ENCODE results near the gene TMEM184B.

Gene TMEM184B

DNA sequence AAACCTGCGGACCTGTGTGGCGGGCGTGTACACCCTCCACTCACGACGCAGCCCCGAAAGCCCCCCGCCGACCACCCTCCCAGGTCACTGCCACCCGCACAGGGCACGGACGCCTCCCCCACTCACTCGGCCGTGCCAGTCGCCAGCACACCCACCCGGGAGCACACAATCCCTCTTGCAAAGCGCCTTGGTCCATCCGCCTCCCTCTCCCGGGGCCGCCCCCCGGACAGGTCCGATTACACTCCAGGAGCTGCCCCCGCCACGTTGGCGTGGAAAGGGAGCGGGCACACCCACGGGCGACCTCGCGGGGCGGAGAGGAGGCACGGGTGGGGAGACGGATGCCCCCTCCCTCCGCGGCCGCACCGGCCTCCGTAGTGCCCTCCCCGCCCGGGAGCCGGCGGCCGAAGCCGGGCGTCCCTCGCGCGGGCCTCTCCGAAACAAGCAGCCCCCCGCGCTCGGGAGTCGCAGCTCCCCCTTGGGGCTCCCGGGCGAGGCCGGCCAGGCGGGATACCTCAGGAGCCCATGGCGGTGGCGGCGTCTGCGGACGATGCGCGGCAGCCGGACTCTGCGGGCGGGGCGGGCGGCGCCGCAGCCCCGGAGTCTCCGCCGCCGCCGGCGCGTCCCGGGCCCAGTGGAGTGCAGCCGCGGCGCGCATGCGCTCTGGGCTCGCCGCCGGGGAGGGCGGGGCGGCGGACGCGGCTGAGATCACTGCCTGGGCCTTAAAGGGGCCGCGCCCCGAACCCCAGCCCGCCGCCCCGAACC, at the start of gene TMEM184B:
Gene TMEM184B, minus strand, starts transcription at position 638 of the 762 bp plus-strand sequence. CDS start 25,049 bp downstream, outside the sequence.
- no peak for DNase-seq (ENCODE audit: low read depth in 2 of 2)

DNA sequence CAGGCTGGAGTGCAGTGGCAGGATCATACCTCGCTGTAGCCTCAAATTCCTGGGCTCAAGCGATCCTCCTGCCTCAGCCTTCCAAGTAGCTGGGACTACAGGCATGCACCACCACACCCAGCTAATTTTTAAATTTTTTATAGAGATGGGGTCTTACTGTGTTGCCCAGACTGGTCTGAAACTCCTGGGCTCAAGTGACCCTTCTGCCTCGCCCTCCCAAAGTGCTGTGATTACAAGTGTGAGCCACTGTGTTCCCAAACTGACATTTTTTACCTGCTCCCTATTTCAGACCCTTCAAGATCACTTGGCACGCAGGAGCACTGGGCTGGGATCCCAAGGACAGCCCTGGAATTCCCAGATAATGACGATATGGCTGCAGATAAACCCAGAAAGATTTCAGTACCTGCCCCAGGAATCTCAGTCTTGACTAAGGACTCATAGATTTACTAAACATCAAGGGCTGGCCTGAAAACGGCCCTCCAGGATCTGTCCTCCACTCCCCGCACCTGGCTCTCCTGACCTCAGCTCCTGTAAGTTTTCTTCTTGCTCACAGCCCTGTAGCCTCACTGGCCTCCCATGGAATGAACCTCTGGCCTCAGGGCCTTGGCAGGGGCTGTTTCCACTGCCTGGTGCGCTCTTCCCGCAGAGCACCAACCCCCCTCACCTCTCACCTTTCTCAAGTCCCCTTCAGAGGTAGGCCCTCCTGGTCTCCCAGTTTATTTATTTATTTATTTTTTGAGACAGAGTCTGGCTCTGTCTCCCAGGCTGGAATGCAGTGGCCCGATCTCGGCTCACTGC, 48.0 kb upstream of the TMEM184B start:
- DNase-seq (ENCODE audit: low read depth in 2 of 2) = no peak

DNA sequence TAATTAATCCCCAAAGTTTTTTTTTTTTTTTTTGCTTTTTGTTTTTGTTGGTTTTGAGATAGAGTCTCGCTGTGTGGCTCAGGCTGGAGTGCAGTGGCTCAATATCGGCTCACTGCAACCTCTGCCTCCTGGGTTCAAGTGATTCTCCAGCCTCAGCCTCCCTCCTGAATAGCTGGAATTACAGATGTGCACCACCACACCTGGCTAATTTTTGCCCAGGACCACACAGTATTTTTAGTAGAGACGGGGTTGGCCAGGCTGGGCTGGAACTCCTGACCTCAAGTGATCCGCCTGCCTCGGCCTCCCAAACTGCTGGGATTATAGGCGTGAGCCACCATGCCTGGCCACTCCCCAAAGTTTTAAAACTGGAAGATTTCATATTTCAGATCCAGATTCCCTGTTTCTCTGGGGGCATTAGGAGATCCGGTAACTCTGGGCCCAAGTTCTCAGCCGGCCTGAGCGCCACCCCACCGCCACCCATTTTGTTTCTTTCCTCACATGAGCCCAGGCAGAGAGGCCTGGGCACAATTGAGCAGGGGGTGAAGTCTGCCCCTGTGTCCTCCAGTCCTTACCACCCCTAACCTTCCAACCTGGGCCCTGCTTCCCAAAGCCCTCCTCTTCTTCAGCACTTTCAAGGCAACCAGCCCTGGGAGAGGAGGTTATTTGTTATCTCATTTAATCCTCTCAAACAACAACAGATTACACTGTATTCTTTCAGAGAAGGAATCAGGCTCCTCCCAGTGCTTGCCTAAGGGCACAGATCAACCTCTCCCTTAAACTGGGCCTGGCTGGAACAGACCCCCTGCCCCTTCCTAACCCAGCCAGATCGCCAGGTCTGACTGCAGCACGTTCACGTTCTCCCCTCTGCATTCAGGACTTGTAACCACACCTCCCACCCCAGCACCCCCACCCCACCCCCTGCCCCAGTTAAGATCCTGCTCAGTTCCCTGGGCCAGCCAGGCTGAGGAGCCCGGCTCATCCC, 46.3 kb upstream of the TMEM184B start:
- no peak for DNase-seq (ENCODE audit: low read depth in 2 of 2)

DNA sequence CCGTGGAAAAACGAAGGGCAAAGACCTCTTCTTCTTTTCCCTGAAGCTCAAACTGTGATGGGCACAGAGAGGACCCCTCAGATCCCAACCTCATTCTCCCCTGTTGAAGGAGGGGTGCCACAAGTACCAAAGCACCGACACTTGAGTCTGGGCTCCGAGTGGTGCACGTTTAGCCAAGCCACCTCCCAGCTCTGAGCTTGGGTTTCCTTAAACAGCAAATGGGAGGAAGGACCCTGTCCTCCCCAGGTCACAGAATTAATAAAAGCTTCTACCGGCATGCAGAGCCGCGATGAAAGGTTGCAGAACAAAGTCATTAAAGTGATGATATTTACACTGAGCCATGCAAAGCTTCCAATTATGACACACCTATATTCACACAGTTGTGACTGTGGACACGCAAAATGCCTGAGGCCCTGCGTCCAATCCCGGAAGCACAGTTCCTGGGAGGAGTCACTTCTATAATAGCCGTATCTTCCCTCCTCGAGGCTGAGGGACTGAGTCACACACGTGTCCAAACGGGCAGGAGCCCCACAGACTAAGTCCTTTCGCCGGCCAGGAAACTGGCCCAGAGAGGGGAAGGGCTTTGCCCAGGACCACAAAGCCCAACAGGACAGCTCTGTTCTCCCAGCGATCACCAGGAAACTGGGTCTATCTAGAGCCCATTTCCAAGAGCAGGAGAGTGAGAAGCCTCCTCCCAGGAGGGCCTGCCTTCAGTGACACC, 45.3 kb upstream of the TMEM184B start:
- peak in 1 of 2 experiments; percentile 38 for DNase-seq (ENCODE audit: low read depth in 2 of 2)

DNA sequence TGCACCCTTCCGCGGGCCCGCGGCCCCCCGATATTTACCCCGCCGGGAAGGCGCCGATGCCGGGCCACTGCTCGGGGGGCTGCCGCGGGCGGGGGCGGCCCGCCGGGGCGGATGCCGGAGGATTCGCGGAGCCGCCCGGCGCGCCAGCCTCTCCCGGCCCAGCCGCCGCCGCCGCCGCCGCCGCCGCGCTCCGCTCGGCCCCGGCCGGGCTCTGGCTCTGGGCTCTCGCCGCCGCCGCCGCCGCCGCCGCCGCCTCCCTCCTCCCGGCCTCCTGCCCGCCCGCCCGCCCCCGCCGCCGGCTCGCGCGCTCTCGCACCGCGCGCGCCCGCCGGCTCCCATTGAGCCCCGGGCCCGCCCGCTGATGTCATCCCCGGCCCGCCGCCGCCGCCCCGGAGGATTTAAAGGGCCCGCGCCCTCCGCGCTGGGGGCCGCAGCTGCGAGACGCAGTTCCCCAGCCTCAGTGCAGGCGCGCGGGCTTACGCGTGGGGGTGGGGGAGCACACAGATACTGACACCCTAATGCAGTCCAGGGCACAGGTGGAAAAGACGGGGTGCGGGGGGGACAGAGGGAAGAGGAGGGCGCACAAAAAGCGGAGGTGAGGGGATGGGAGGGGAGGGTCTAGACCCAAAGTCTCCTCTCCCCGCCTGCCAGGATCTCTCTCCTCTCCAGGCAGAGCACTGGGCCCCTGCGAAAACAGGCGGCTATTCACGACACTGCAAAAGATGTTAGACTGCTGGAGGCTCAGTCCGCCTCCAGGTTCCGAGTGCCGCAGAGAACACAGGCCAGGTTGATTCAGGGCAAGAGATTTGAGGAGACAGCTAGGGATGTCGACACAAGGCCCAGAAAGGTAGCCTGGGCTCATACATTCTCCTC, 44.5 kb upstream of the TMEM184B start, which contains the start of gene CSNK1E:
Gene CSNK1E, minus strand, starts transcription at position 312 of the 873 bp plus-strand sequence. CDS start 3,276 bp downstream, outside the sequence.
- DNase-seq (ENCODE audit: low read depth in 2 of 2) = no peak

DNA sequence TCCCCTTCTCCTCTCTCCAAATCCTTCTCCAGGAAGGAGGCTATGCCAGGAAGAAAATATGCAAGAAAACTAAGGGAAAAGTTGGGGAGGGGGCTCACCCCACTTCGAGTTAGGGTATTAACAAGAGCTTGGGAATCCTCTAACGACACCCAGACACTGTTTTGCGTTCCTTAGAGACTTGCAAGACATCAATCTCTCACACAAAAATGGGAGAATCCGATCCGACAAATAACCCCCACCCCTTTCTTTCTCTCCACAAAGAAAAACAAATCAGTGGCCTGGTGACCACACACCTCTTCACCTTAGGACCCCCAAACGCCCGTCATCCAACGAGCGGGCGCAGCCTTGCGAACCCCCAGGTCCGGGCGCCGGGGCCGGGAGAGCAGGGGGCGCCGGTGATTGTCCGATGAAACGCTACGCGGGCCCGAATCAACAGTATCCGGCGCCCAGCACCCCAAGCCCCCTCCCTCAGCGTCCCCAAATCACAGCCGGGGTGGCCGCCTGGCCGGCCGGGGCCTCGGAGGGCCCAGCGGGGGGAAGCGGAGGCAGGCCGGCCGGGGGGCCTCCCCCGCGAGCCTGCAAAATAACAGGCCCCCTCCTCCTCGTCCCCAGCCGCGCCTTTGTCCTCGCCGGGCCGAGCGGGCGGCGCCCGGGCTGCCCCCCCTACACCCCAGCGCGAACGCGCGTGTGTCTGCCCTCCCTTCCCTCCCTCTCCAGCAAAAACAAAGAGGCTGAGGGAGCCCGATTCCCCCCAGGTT, 43.7 kb upstream of the TMEM184B start:
- DNase-seq (ENCODE audit: low read depth in 2 of 2) = no peak

DNA sequence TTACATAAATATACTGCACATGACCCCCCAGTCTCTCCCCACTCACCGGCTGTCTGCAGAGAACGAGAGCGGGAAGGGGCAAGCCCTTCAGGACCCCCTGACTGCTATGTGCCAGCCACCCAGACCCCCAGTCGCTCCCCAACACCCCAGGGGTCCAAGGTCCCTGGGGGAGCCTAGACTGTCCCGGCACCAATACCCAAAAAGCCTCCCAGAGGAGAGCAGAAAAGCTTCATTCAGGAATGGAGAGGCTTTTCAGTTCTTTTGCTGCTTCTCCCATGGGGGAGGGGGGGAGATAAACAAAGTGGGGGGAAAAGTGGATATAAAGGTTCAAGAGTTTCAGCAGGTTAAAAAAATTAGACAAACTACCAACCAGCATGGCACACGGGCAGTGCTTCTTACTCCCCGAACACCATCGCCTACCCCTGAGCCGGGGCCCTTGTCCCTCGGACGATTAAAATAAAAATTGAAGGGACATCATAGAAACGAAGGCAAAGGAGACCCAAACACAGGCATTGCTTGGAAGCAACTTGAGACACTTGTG, 43.1 kb upstream of the TMEM184B start:
- no peak for DNase-seq (ENCODE audit: low read depth in 2 of 2)

DNA sequence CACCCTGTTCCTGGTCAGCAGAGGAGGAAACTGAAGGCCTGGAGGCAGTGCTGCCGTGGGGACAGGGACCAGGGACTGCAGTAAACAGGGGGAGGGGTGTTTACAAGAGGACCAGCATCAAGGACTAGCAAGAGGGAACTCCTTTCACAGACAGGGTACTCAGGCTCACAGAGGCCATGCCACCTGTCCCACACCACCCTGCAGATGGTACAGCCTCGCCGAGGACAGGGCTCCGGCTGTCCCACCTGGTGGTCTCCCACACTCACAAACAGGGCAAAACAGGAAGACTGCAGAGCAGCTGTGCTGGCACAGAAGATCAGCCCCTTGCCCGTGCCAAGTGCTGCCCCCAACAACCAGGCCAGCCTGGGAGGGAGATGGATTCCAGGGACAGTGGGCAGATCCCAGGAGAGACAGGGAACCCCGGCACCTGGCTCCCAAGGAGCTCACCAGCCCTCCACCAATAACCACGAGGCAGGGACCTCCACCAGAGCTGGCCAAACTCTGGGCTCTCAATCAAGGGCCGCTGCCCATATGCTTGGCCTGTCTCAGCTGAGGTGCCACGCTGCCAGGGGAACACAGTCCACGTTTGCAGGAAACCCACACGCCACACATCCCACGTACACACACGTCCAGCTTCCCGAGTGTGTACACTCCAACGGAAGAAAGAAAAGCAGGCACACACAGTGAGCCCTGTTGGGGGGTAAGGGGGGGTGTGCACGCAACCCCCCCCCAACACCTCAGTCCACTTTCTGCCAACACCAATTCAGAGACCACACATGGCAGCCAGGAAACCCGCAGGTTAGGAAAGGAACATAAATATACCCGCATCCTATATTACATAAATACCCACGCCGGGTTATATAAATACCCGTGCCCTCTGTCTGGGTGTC, 42.4 kb upstream of the TMEM184B start:
- no peak for DNase-seq (ENCODE audit: low read depth in 2 of 2)

DNA sequence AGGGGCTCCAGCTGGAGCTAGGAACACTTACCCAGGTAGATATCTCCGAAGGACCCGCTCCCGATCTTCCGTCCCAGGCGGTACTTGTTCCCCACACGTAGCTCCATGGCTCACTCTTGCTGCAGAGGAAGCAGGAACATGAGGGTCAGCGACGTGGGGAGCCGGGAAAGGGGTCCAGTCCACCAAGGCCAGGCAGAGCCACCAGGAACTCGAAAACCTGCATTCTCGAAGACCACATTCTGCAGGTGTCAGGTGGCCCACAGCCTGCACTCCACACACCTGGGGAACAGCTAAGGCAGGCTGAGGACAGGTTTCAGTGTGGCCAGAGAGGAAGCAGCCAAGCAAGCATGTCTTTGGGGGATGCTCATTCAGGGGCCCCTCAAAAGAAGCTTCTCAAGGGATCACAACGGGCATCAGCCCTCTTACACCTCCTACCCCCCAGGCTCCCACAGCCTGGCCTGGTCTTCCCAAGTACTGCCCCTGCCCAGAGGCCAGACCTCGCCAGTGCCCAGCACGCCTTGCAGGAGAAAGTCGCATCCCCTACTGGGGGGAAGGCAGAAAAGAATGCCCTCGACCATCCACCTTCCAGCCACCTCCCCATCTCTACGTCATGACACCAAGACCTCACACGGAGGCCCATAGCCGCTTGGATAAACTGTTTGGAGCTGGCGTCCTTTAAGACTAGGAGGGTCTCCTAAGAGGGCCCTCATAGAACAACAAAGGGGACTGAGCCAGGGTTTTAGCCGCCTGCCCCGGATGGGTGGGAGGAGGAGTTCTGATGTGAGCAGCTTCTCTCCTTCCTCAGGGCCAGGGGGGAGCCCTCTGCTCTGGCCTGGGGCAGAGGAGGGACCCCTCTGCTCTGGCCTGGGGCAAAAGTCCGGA, 41.5 kb upstream of the TMEM184B start:
- no peak for DNase-seq (ENCODE audit: low read depth in 2 of 2)

DNA sequence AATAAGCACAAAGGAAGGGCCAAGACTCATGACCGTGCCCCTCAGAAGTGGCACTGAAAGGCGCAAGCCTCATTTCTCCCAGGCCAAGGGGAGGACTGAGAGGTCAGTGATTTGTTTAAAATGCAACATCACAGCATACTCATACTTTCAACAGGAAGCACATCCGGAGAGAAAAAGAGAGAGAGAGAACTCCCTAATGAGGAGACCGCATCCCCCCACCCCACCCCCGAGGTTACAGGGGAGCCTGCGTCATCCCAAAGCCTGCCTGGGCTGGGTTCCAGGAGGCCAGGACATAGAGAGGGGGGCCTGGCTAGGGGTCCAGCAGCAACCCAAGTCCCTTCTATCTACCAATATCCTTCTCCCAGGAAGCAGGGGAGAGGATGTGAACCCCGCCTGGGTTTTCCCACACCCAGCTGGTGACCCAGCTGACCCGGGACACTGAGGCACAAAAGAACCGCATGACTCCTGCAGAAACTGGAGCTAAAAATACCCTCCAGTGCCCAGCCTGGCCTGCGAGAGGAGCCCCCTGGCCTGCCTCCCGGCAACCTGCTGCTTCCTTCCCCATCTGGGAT, 40.7 kb upstream of the TMEM184B start:
- DNase-seq (ENCODE audit: low read depth in 2 of 2) = peak; percentile 56 to 58

DNA sequence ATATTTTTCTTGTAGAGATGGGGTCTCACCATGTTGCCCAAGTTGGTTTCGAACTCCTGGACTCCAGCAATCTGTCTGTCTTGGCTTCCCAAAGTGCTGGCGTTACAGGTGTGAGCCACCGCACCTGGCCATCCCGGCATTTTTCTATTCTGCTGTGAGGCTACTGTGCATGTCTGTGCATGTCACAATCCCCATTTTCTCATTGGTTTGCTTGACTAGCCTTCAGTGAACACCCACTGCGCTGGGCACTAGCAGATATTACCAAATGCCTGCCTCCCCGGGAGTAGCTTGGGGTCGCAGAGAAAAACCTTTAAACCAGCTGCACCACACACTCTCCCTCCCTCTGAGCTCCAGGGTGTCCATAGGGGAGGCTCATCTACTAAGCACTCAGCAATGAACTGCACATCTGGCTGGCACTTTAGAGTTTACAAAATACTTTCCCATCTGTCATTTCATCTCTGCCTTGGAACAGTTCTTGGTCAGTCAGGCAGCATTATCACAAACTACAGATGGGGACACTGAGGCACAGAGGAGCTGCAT, 39.5 kb upstream of the TMEM184B start:
- no peak for DNase-seq (ENCODE audit: low read depth in 2 of 2)

DNA sequence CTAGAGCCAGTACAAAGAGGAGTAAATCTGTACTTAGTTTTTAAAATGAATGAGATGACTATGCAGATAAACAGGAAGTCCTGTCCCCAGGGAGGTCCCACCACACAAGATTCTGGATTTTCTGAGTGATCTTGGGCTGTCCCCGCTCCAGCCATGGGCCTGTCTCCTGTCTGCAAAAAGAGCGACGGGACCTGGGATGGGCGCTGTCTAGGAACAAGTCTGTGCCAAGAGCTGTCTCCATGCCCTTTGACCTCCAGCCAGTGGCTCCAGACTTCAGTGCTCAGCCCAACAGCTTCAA, 38.5 kb upstream of the TMEM184B start:
- DNase-seq (ENCODE audit: low read depth in 2 of 2) = no peak

DNA sequence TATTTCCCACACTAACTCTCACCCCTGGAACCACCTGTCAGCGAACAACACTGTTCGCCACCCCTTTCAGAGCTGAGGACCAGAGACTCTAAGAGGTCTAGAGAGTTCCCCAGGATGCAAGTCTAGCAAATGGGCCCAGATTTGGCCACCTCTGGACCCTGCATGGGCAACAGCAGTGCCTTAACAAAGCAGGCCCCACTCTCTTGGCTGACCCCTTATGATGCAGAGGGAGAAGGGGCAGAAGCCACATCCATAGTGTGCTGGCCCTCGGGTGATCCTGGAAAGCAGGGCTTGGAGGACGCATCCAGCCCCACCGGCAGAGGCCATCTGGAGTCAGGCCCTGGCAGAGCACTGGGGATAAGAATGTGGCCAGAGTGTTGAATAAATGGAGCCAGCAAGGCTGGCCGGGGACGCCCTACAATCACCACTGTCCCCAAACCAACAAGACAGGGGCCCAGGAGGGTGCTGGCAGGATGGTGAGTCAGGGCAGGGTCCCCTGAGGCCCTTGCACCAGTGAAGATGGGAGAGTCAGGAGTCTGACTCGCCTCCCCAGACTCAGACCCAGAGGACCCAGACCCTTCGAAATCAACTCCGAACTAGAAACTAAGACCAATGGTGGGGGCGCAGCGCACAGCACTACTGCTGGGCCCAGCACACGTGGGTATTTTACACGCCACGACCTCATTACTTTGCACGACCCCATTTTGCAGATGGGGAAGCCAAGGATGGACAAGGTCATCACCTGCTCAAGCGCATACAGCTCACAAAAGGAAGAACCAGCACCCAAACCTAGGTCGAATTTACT, 37.9 kb upstream of the TMEM184B start:
- no peak for DNase-seq (ENCODE audit: low read depth in 2 of 2)

DNA sequence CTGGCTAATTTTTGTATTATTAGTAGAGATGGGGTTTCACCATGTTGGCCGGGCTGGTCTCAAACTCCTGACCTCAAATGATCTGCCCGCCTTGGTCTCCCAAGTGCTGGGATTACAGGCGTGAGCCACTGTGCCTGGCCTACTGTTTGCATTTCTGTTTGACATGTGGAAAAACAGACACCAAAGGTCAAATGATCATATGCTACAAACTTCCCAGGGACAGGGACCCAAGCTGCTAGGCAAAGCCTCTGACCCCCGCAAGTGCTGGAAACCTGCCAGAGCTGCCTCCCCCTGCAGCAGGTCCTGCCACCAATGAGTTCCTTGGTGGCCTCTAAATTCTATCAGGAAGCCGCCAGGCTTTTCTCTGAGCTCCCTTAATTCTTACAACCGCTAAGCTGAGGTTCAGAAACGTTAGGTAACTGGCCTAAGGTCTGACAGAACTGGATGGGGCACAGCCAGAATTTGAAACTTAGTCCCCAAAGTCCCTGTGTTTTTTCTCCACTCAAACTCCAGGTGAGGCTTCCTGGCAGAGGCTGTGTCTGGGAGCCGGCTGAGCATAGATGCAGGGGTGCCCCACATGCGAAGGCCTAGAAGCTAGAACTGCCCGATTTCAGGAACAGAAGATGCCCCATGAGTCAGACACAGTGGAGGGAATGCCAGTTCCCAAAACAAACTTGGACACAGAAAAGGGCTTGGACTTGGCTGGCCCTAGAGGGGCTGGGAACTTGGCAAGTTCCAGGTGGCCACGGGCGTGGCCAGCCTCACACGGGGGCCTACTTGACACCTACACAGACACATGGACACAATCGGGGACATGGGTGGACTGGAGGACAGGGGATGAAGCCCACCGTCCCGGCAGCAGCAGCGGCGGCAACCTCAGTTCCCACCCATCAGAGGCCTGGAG, 37.1 kb upstream of the TMEM184B start:
- no peak for DNase-seq (ENCODE audit: low read depth in 2 of 2)

Measured in fibroblast of skin of left biceps (primary cell).